ENCODE data around the gene ACOT13. TPM values are rescaled to one million over a fixed set of nuclear protein-coding genes. Genes with fewer than 3 reads are reported as not detected.

Gene ACOT13
- total and polyA plus RNA-seq, 2 of the 4 experiments (the other 2 are of a cell fraction): 3.6 to 25.7 TPM

DNA sequence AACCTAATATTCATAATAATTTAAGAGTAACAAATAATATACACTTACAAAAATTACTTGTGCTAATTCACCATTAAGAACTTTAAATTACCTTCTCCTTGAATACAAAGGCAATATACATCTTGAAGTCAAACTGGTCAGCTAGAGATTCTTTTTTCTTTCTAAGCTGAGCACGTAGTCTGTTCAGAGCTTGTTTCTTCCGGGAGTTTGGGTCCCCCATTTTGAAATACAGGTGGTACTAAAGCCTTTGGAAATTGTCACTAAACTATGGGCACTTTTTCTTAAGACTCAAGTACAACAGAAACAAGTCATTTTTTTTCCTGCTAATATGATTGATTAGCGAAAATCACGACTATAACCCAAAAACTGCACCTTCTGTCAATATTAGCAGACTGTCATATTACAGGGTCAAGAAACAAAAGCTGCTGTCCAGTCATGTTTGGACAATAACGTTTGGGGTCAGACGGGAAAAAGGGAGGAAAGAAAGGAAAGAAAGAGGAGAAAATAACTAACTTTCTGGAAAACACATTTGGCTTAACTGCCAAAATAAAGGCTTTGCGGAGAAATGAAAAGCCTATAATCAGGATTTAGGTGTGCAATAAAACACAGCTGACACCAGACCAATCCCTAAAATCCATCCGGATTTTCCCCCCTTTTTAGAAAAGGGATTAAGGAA lies 51.7 kb downstream of the ACOT13 start:
- H3K18ac ChIP-seq (ENCODE audit: low read depth, low read length): no peak overlapping the region
- no TSS peak for BruUV-seq (replicated peaks)
- ATAC-seq (ENCODE audit: low read depth): no peak

More for the DNA sequence above, 51.7 kb downstream of the ACOT13 start:
- Histone ChIP-seq H3K36me3 (ENCODE audit: control insufficient read depth, insufficient read depth, low read length) (peaks cover 21% of the 10 kb centered on the region), H3K14ac (replicated peaks; ENCODE audit: low read depth, low read length) (peak overlapping the region; percentile 33; the same call in 1 of the 2 replicates), H3K9ac (ENCODE audit: low read depth, low read length) (peak overlapping the region; percentile 99; the same call in 1 of the 2 replicates), H2BK15ac (ENCODE audit: low read depth, low read length) (no peak overlapping the region), H3K9me1 (ENCODE audit: insufficient read depth, low read length) (no peaks in the 10 kb centered on the region), H3K9me3 (ENCODE audit: control insufficient read depth, insufficient read depth, low read length) (no peaks in the 10 kb centered on the region), H4K20me1 (ENCODE audit: insufficient read depth, low read length) (peaks cover 60% of the 10 kb centered on the region), H2AK9ac (replicated peaks; ENCODE audit: low read depth, low read length, poor library complexity) (no peak overlapping the region), H4K91ac (ENCODE audit: insufficient read depth, low read depth, low read length) (no peak overlapping the region), H4K8ac (ENCODE audit: low read depth in 2 of 2, low read length in 2 of 2) (no peak overlapping the region), H4K5ac (ENCODE audit: low read depth, low read length) (no peak overlapping the region), H2BK20ac (ENCODE audit: low read depth, low read length) (no peak overlapping the region), H3K4me2 (ENCODE audit: low read depth, low read length) (peak overlapping the region; percentile 99), H3K4ac (ENCODE audit: low read depth, low read length) (no peak overlapping the region), H2BK120ac (ENCODE audit: low read depth, low read length) (no peak overlapping the region), H3K4me3 (ENCODE audit: insufficient read depth, low read depth, low read length) (peak overlapping the region; percentile 98), H3K23ac (ENCODE audit: low read depth, low read length) (peak overlapping the region; percentile 67; the same call in 1 of the 2 replicates), H2AK5ac (ENCODE audit: low read depth, low read length) (no peak overlapping the region), H3K56ac (ENCODE audit: extremely low read depth, insufficient read depth, low read length) (no peak overlapping the region), H3K4me1 (ENCODE audit: control insufficient read depth, insufficient read depth, low read length) (no peaks in the 10 kb centered on the region), H2AFZ (replicated peaks; ENCODE audit: low read length, poor library complexity) (no peak overlapping the region), H3K27ac (ENCODE audit: insufficient read depth, low read length) (no peak overlapping the region), H3K79me1 (ENCODE audit: low read depth in 1 of 2, low read length in 2 of 2) (peaks cover 0 to 11% of the 10 kb centered on the region in 2 experiments; a peak in 1 of 4 replicates), H2BK5ac (ENCODE audit: low read depth, low read length, poor library complexity, severe bottlenecking) (no peak overlapping the region), H3K27me3 (ENCODE audit: control insufficient read depth, insufficient read depth, low read length) (no peaks in the 10 kb centered on the region)
- ChIA-PET POLR2A (ENCODE audit: unreplicated experiment) (interaction anchor here (0.5 to 0.9 kb wide), 2 partner anchors 24 to 167 kb away, joined by 3 to 18 read pairs; no protein-coding TSS in a partner anchor), CTCF (interaction anchor here (1.3 kb wide), 1 partner anchor 25 kb away, joined by 4 read pairs; no protein-coding TSS in a partner anchor)
- in situ Hi-C loops (cut with MboI; ENCODE audit: low sequenced_read_pairs) (no loop called here), dilution Hi-C loops (cut with HindIII; ENCODE audit: low sequenced_read_pairs, unreplicated experiment) (no loop called here), intact Hi-C loops (cut with micrococcal nuclease) (loop anchor here (5.0 to 10.0 kb wide), 2 partner anchors 136 to 354 kb away; no protein-coding TSS in a partner anchor)
- WGBS, 2 experiments (ENCODE audit: extremely low coverage in 2 of 2, insufficient read length in 1 of 2): no CpG with 5 or more reads among the region's 8 CpGs
- no peak for DNase-seq
- TF ChIP-seq BHLHE40 (IDR thresholded peaks at IDR 0.05; ENCODE audit: low read depth, low read length) (no peak), POLR2A (IDR thresholded peaks at IDR 0.05; ENCODE audit: low read depth, low read length) (no peak), MXI1 (IDR thresholded peaks at IDR 0.05; ENCODE audit: borderline replicate concordance, low read depth, low read length) (no peak)
